ENCODE measurements around the gene EYS. TPM values are rescaled to one million over a fixed set of nuclear protein-coding genes. Genes with fewer than 3 reads are reported as not detected.

The EYS gene
- total RNA-seq, 6 experiments from 2014 or later, result 0.54 to 2.3 (median 0.74) TPM; not detected in 1

DNA sequence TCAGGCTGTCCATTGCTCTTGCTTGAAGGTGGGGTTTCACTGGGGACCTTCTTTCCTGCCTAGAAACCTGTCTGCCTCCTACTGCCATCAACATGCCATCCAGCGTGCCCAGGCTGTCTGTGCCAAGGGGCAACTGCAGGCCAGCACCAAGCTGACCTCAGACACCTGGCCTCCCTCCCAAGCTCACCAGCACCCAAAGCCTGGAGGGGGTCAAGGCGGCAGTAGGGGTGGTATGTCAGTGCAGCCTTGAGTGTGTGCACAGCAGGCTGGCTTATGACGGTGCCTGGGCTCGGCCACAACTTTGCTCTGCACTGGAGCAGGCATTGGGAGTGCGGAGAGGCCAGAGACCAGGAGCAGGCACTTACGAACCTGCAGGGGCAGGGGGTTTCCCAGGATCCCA, 149.0 kb downstream of the EYS start:
- no peaks in the 10 kb centered on the region for H3K36me3 ChIP-seq
- H3K4me3 ChIP-seq, result no peak overlapping the region
- DNase-seq, result no peak
- TF ChIP-seq, protein P1, sequence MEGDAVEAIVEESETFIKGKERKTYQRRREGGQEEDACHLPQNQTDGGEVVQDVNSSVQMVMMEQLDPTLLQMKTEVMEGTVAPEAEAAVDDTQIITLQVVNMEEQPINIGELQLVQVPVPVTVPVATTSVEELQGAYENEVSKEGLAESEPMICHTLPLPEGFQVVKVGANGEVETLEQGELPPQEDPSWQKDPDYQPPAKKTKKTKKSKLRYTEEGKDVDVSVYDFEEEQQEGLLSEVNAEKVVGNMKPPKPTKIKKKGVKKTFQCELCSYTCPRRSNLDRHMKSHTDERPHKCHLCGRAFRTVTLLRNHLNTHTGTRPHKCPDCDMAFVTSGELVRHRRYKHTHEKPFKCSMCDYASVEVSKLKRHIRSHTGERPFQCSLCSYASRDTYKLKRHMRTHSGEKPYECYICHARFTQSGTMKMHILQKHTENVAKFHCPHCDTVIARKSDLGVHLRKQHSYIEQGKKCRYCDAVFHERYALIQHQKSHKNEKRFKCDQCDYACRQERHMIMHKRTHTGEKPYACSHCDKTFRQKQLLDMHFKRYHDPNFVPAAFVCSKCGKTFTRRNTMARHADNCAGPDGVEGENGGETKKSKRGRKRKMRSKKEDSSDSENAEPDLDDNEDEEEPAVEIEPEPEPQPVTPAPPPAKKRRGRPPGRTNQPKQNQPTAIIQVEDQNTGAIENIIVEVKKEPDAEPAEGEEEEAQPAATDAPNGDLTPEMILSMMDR (IDR thresholded peaks at IDR 0.05), result no peak
- TF ChIP-seq POLR2A (IDR thresholded peaks at IDR 0.05), result no peak
- H3K27me3 ChIP-seq, result no peaks in the 10 kb centered on the region
- no peaks in the 10 kb centered on the region for H3K9me3 ChIP-seq
- intact Hi-C loops (cut with DNase I), result no loop called here
- WGBS (ENCODE audit: insufficient coverage, low coverage, low lambda C conversion rate, missing lambda C conversion rate), result no CpG with 5 or more reads among the region's 6 CpGs
- no peak overlapping the region for H3K27ac ChIP-seq
- peak in 1 of 4 donors; percentile 28 for ATAC-seq
- no peaks in the 10 kb centered on the region for H3K4me1 ChIP-seq

DNA sequence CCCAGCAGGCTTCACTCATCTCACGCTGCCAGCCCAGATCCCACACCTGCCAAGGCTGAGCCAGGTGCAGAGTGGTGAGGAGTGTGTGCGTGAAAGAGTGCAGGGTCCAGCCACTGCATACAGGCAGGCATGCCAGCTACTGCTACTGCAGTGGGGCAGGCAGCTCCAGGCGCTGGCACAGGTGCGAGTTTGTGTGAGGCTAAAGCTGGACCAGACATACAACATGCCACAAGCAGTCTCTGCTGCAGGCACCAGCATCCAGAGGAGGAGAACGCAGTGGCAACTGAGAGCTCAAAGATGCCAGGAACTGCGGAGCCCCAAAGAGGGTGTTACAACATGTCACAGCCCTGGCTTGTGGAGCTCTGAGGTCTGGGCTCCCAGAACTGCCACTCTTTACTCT, 149.8 kb downstream of the EYS start:
- TF ChIP-seq, protein P1 (IDR thresholded peaks at IDR 0.05), result no peak
- no peak for TF ChIP-seq POLR2A (IDR thresholded peaks at IDR 0.05)
- no peaks in the 10 kb centered on the region for H3K27me3 ChIP-seq
- DNase-seq (no peak), ATAC-seq (peak in 1 of 4 donors; percentile 29)
- no peaks in the 10 kb centered on the region for H3K4me1 ChIP-seq
- H3K4me3 ChIP-seq, result no peak overlapping the region
- 73% methylated on average over 2 of the region's 6 CpGs for WGBS (ENCODE audit: insufficient coverage, low coverage, low lambda C conversion rate, missing lambda C conversion rate)
- H3K9me3 ChIP-seq, result no peaks in the 10 kb centered on the region
- H3K36me3 ChIP-seq, result no peaks in the 10 kb centered on the region
- intact Hi-C loops (cut with DNase I), result no loop called here
- H3K27ac ChIP-seq, result no peak overlapping the region

DNA sequence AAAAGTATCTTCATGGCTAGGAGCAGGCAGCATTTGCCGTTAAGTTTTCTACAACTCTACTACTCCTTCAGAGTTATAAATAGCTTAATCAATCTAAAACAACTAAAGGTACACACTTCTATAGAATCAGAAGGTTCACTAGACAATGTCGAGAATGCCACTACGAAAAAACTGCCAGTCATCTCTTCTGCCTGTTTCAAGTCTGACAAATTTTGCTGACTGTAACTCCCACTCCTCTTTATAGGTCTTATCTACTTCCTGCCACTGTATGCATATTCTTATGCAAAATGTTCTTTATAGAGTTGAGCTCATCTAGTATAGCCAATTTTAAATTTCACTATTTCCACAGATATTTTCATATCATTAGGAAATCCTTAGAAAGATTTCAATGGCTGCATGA, 160.1 kb downstream of the EYS start:
- no peak overlapping the region for H3K27ac ChIP-seq

DNA sequence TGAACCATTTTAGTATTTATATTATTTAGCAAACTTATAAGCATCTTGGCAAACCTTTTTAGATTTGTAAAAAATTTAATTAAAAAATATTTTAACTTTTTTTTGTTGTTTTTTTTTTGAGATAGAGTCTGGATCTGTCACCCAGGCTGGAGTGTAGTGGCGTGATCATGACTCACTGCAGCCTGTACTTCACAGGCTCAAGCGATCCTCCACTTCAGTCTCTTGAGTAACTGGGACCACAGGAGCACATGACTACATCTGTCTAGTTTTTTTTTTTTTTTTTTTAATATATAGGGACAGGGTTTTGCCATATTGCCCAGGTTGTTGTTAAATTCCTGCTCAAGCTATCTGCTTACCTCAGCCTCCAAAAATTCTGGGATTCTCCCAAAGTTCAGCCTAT, 161.1 kb downstream of the EYS start:
- Histone ChIP-seq H3K27me3 (no peaks in the 10 kb centered on the region), H3K4me1 (no peaks in the 10 kb centered on the region), H3K27ac (no peak overlapping the region), H3K9me3 (no peaks in the 10 kb centered on the region), H3K36me3 (no peaks in the 10 kb centered on the region), H3K4me3 (no peak overlapping the region)
- WGBS (ENCODE audit: insufficient coverage, low coverage, low lambda C conversion rate, missing lambda C conversion rate), result 58% methylated on average over 2 of the region's 2 CpGs
- TF ChIP-seq, protein P1 (IDR thresholded peaks at IDR 0.05), result no peak
- no peak for TF ChIP-seq POLR2A (IDR thresholded peaks at IDR 0.05)
- DNase-seq, result no peak
- intact Hi-C loops (cut with DNase I), result no loop called here
- ATAC-seq, result no peak

More for the DNA sequence above, 160.1 kb downstream of the EYS start:
- H3K4me3 ChIP-seq, result no peak overlapping the region
- WGBS (ENCODE audit: insufficient coverage, low coverage, low lambda C conversion rate, missing lambda C conversion rate), result 29% methylated on average over 3 of the region's 3 CpGs
- TF ChIP-seq, protein P1 (IDR thresholded peaks at IDR 0.05), result no peak
- no peak for TF ChIP-seq POLR2A (IDR thresholded peaks at IDR 0.05)
- H3K9me3 ChIP-seq, result no peaks in the 10 kb centered on the region
- no peaks in the 10 kb centered on the region for H3K36me3 ChIP-seq
- no peak for DNase-seq
- no peaks in the 10 kb centered on the region for H3K4me1 ChIP-seq
- intact Hi-C loops (cut with DNase I), result no loop called here
- ATAC-seq, result no peak
- no peaks in the 10 kb centered on the region for H3K27me3 ChIP-seq

DNA sequence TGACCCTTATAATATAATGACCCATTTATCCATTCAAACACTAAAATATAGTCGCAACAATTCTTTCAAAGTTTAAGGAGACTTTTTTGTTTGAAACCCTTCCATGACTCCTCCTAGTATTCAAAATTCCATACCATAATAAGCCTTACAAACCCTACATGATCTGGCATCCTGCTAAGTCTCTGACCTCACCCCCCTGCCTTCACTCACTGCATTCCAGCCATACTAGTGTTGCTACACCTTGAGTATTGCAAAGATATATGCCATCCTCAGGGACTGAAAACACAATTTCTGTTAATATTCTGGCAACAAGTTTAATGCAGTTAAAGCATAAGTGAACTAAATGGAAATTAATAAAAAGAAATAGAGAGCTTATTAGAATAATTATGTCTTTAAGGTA, 168.4 kb downstream of the EYS start:
- WGBS (ENCODE audit: insufficient coverage, low coverage, low lambda C conversion rate, missing lambda C conversion rate), result 73% methylated on average over 1 of the region's 1 CpG
- Histone ChIP-seq H3K4me3 (no peak overlapping the region), H3K27ac (no peak overlapping the region), H3K36me3 (no peaks in the 10 kb centered on the region), H3K9me3 (no peaks in the 10 kb centered on the region), H3K4me1 (no peaks in the 10 kb centered on the region), H3K27me3 (no peaks in the 10 kb centered on the region)
- no peak for TF ChIP-seq POLR2A (IDR thresholded peaks at IDR 0.05)
- TF ChIP-seq, protein P1 (IDR thresholded peaks at IDR 0.05), result no peak
- DNase-seq (no peak), ATAC-seq (no peak)
- intact Hi-C loops (cut with DNase I), result no loop called here
